CD4-positive, CD25-positive, alpha-beta regulatory T cell (primary cell): ENCODE results near the gene PALD1. TPM values are rescaled to one million over a fixed set of nuclear protein-coding genes. Genes with fewer than 3 reads are reported as not detected.
A peak's percentile ranks its signal among the peaks of the same experiment; 100 is the strongest.

Experiments
- ATAC-seq, 2 donors: fragments of 150-1000 bp; cut with Tn5 transposase; one replicate each; pipeline ENCODE4 v1.10.0; 2021; ENCODE audit warnings: low read depth in 2 of 2, moderate number of reproducible peaks in 2 of 2, moderate library complexity in 1 of 2
- DNase-seq, 3 donors: peaks; one replicate each; pipeline versions ENCODE4 v3.0.0 to v3.0.0-alpha.2; 2012 to 2022; ENCODE audit warnings: mixed read lengths in 1 of 3
- H3K27ac ChIP-seq: one replicate; pipeline ENCODE4 v1.7.0; 2013; ENCODE audit warnings: mild to moderate bottlenecking, low read length; ENCODE audit not compliant: insufficient read depth, poor library complexity, severe bottlenecking
- H3K27me3 ChIP-seq: one replicate; pipeline ENCODE4 v1.7.0; 2013; ENCODE audit warnings: low read length; ENCODE audit not compliant: control insufficient read depth, insufficient read depth
- H3K36me3 ChIP-seq: one replicate; pipeline ENCODE4 v1.7.0; 2013; ENCODE audit warnings: mild to moderate bottlenecking, low read length, moderate library complexity; ENCODE audit not compliant: control insufficient read depth, insufficient read depth
- H3K4me1 ChIP-seq: 2 replicates; pipeline ENCODE4 v1.7.0; 2013; ENCODE audit warnings: mild to moderate bottlenecking, low read length; ENCODE audit not compliant: insufficient read depth, control insufficient read depth, poor library complexity, severe bottlenecking
- H3K4me3 ChIP-seq: one replicate; pipeline ENCODE4 v1.7.0; 2013; ENCODE audit warnings: low read depth, mild to moderate bottlenecking, low read length, moderate library complexity
- H3K9me3 ChIP-seq, 2 experiments: 1 replicate in 1 of 2; 2 replicates in 1 of 2; pipeline ENCODE4 v1.7.0; 2013; ENCODE audit warnings: low read length in 2 of 2, mild to moderate bottlenecking in 1 of 2, moderate library complexity in 1 of 2; ENCODE audit not compliant: control insufficient read depth in 2 of 2
- H3K27ac Mint-ChIP-seq, 3 donors: one replicate each; pipeline ENCODE4 v1.8.0; 2020 to 2022; ENCODE audit warnings: mild to moderate bottlenecking in 3 of 3, mixed read lengths in 3 of 3, moderate library complexity in 2 of 3
- H3K27me3 Mint-ChIP-seq: one replicate; pipeline ENCODE4 v1.8.0; 2022; ENCODE audit warnings: mild to moderate bottlenecking, mixed read lengths
- H3K36me3 Mint-ChIP-seq: one replicate; pipeline ENCODE4 v1.8.0; 2020; ENCODE audit warnings: mixed read lengths
- H3K4me1 Mint-ChIP-seq, 4 donors: one replicate each; pipeline ENCODE4 v1.8.0; 2020 to 2022; ENCODE audit warnings: mixed read lengths in 4 of 4, mild to moderate bottlenecking in 1 of 4
- H3K4me3 Mint-ChIP-seq, 4 donors: one replicate each; pipeline ENCODE4 v1.8.0; 2020 to 2022; ENCODE audit warnings: mild to moderate bottlenecking in 4 of 4, mixed read lengths in 4 of 4, moderate library complexity in 3 of 4
- H3K9me3 Mint-ChIP-seq, 7 donors: one replicate each; pipeline ENCODE4 v1.8.0; 2020 to 2022; ENCODE audit warnings: mixed read lengths in 7 of 7, mild to moderate bottlenecking in 3 of 7, moderate library complexity in 2 of 7
- polyA plus RNA-seq, 4 donors: library from polyadenylated mRNA; unstranded; fragments of 300-500 nt; fragmentation: Illumina TruSeq; gene quantifications; one replicate each; pipeline ENCODE4 v1.2.3, GENCODE V29; 2021
- total RNA-seq: library from RNA; stranded (reverse); gene quantifications from one replicate; pipeline ENCODE4 v1.2.3, GENCODE V29; 2022

PALD1 gene
- total and polyA plus RNA-seq, 5 donors from 2014 or later = not detected

- Histone ChIP-seq H3K36me3 (no peaks in the 10 kb centered on the region), H3K9me3 (no peaks in the 10 kb centered on the region), H3K4me3 (no peak overlapping the region), H3K4me1 (no peaks in the 10 kb centered on the region), H3K27ac (no peak overlapping the region), H3K27me3 (peaks cover 3% of the 10 kb centered on the region)
- Mint-ChIP-seq H3K27ac (peak overlapping the region in 2 of 3 donors; percentile 36 to 79), H3K36me3 (peaks cover 3% of the 10 kb centered on the region), H3K4me1 (peaks cover 0 to 8% (median 2%) of the 10 kb centered on the region in 4 donors), H3K27me3 (peaks cover 19% of the 10 kb centered on the region), H3K4me3 (no peak overlapping the region), H3K9me3 (no peaks in the 10 kb centered on the region)
- DNase-seq (no peak), ATAC-seq (peak in 1 of 2 donors; percentile 31)
Observed at GRCh38 chr10:70492786-70493659, 14.5 kb downstream of the PALD1 start.

GRCh38 chr10:70493660-70494234, 15.2 kb downstream of the PALD1 start:
- Mint-ChIP-seq H3K27me3 (peaks cover 14% of the 10 kb centered on the region), H3K4me3 (no peak overlapping the region), H3K27ac (peak overlapping the region in 1 of 3 donors; percentile 36), H3K36me3 (peaks cover 3% of the 10 kb centered on the region), H3K9me3 (no peaks in the 10 kb centered on the region), H3K4me1 (peaks cover 0 to 8% (median 2%) of the 10 kb centered on the region in 4 donors)
- DNase-seq (no peak), ATAC-seq (no peak)
- no peak overlapping the region for H3K4me3 ChIP-seq
- H3K27ac ChIP-seq = no peak overlapping the region
- H3K36me3 ChIP-seq = no peaks in the 10 kb centered on the region
- H3K27me3 ChIP-seq = peaks cover 3% of the 10 kb centered on the region
- no peaks in the 10 kb centered on the region for H3K4me1 ChIP-seq
- H3K9me3 ChIP-seq = no peaks in the 10 kb centered on the region

DNA sequence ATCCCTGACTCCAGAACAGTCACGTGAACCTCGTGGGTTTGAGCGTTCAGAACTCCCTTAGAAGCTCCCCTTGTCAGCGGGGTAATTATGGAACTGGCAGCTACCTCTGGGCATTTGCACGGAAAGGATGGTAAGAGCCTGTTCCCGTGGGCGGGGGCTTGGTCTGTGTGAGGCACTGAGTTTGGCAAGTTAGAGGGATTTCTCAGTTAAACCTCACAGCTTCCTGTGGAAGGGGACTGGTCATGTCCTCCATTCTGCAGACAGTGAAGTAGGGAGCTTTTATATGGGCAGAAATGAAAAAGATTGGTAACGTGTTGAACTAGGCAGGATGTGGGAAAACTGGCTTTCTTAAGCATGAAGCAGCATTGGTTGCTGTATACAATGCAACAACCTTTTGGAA, 16.0 kb downstream of the PALD1 start:
- no peak for ATAC-seq
- no peak for DNase-seq
- H3K9me3 ChIP-seq = no peaks in the 10 kb centered on the region
- H3K27me3 Mint-ChIP-seq = peaks cover 13% of the 10 kb centered on the region
- H3K36me3 Mint-ChIP-seq = peaks cover 3% of the 10 kb centered on the region
- no peaks in the 10 kb centered on the region for H3K4me1 ChIP-seq
- no peak overlapping the region for H3K4me3 ChIP-seq
- H3K4me3 Mint-ChIP-seq = no peak overlapping the region
- no peaks in the 10 kb centered on the region for H3K9me3 Mint-ChIP-seq
- H3K27me3 ChIP-seq = peaks cover 3% of the 10 kb centered on the region
- H3K4me1 Mint-ChIP-seq = peaks cover 0 to 8% (median 2%) of the 10 kb centered on the region in 4 donors
- H3K27ac Mint-ChIP-seq = no peak overlapping the region
- no peaks in the 10 kb centered on the region for H3K36me3 ChIP-seq
- no peak overlapping the region for H3K27ac ChIP-seq

- no peaks in the 10 kb centered on the region for H3K9me3 Mint-ChIP-seq
- no peak overlapping the region for H3K4me3 ChIP-seq
- no peak overlapping the region for H3K4me3 Mint-ChIP-seq
- ATAC-seq (no peak), DNase-seq (no peak)
- H3K36me3 ChIP-seq = no peaks in the 10 kb centered on the region
- H3K4me1 ChIP-seq = no peaks in the 10 kb centered on the region
- H3K36me3 Mint-ChIP-seq = peaks cover 3% of the 10 kb centered on the region
- H3K9me3 ChIP-seq = no peaks in the 10 kb centered on the region
- peaks cover 3% of the 10 kb centered on the region for H3K27me3 ChIP-seq
- H3K27me3 Mint-ChIP-seq = peaks cover 13% of the 10 kb centered on the region
- no peak overlapping the region for H3K27ac ChIP-seq
- H3K27ac Mint-ChIP-seq = peak overlapping the region in 2 of 3 donors; percentile 4 to 16
- H3K4me1 Mint-ChIP-seq = peaks cover 0 to 8% (median 2%) of the 10 kb centered on the region in 4 donors
Observed at GRCh38 chr10:70494966-70495365, 16.4 kb downstream of the PALD1 start.

- Histone ChIP-seq H3K36me3 (no peaks in the 10 kb centered on the region), H3K9me3 (no peaks in the 10 kb centered on the region), H3K27me3 (peaks cover 3% of the 10 kb centered on the region), H3K4me1 (no peaks in the 10 kb centered on the region), H3K4me3 (no peak overlapping the region), H3K27ac (no peak overlapping the region)
- ATAC-seq (no peak), DNase-seq (no peak)
- H3K36me3 Mint-ChIP-seq = peaks cover 3% of the 10 kb centered on the region
- no peaks in the 10 kb centered on the region for H3K9me3 Mint-ChIP-seq
- H3K4me1 Mint-ChIP-seq = peaks cover 0 to 8% (median 2%) of the 10 kb centered on the region in 4 donors
- peaks cover 13% of the 10 kb centered on the region for H3K27me3 Mint-ChIP-seq
- H3K27ac Mint-ChIP-seq = peak overlapping the region in 2 of 3 donors; percentile 1 to 16
- H3K4me3 Mint-ChIP-seq = no peak overlapping the region
Observed at GRCh38 chr10:70495691-70496261, 17.2 kb downstream of the PALD1 start.

- Histone ChIP-seq H3K4me3 (no peak overlapping the region), H3K27me3 (peaks cover 3% of the 10 kb centered on the region), H3K27ac (no peak overlapping the region), H3K9me3 (no peaks in the 10 kb centered on the region), H3K4me1 (no peaks in the 10 kb centered on the region), H3K36me3 (no peaks in the 10 kb centered on the region)
- H3K9me3 Mint-ChIP-seq = no peaks in the 10 kb centered on the region
- H3K4me3 Mint-ChIP-seq = no peak overlapping the region
- peaks cover 0 to 8% (median 2%) of the 10 kb centered on the region in 4 donors for H3K4me1 Mint-ChIP-seq
- peaks cover 13% of the 10 kb centered on the region for H3K27me3 Mint-ChIP-seq
- peaks cover 3% of the 10 kb centered on the region for H3K36me3 Mint-ChIP-seq
- H3K27ac Mint-ChIP-seq = peak overlapping the region in 1 of 3 donors; percentile 1
- DNase-seq = no peak
- ATAC-seq = no peak
Observed at GRCh38 chr10:70496341-70497119, 18.0 kb downstream of the PALD1 start.

DNA sequence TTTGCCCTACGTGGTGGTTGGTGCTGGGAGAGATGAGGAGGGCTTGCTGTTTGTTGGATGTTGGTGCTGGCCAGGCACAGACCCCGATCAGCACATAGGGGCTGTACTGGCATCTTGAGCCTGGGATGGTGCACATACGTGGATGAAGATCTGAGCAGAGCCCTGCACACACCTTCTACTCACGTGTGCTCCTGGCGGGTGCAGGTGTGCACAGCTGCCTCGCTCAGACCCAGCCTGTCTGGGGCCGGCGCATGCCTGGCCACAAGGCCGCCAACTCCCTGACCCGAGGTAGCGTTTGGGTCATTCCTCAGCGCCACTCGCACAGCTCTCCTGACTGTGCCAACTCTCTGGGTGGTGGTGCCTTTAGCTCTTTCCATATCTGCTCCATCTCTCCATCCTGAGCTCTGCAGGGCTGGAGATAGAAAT, 18.6 kb downstream of the PALD1 start:
- no peak for DNase-seq
- H3K36me3 Mint-ChIP-seq = peaks cover 3% of the 10 kb centered on the region
- H3K27ac Mint-ChIP-seq = no peak overlapping the region
- peaks cover 13% of the 10 kb centered on the region for H3K27me3 Mint-ChIP-seq
- no peaks in the 10 kb centered on the region for H3K9me3 Mint-ChIP-seq
- Histone ChIP-seq H3K27ac (no peak overlapping the region), H3K9me3 (no peaks in the 10 kb centered on the region), H3K36me3 (no peaks in the 10 kb centered on the region), H3K4me3 (no peak overlapping the region), H3K4me1 (no peaks in the 10 kb centered on the region), H3K27me3 (peaks cover 3% of the 10 kb centered on the region)
- H3K4me1 Mint-ChIP-seq = peaks cover 0 to 8% (median 2%) of the 10 kb centered on the region in 4 donors
- ATAC-seq = no peak
- H3K4me3 Mint-ChIP-seq = no peak overlapping the region
